Bronchial epithelial cell (primary cell): ENCODE results near the gene CAPZA1. TPM values are rescaled to one million over a fixed set of nuclear protein-coding genes. Genes with fewer than 3 reads are reported as not detected.

ENCODE experiments used
- DNase-seq: peaks from one replicate; pipeline ENCODE4 v3.0.0-alpha.2; 2010; ENCODE audit warnings: low read depth
- FAIRE-seq: peaks from 2 replicates; lab custom pipeline; 2011; peaks lifted over from hg19 to GRCh38; lab: Jason Lieb, UNC
- H3K27me3 ChIP-seq: 2 replicates; pipeline ENCODE4 v1.5.1; 2011; ENCODE audit warnings: low read length; ENCODE audit not compliant: control insufficient read depth, insufficient read depth
- H3K36me3 ChIP-seq: 2 replicates; pipeline ENCODE4 v1.5.1; 2011; ENCODE audit warnings: low read length; ENCODE audit not compliant: control insufficient read depth, insufficient read depth
- H3K4me3 ChIP-seq: 2 replicates; pipeline ENCODE4 v1.5.1; 2011; ENCODE audit warnings: mild to moderate bottlenecking, low read depth, low read length, control low read depth
- CTCF ChIP-seq: IDR thresholded peaks from 2 replicates; pipeline ENCODE4 v1.5.1; 2011; ENCODE audit warnings: mild to moderate bottlenecking, moderate library complexity, low read length, control low read depth, inconsistent platforms; ENCODE audit not compliant: insufficient read depth, severe bottlenecking
- total RNA-seq: library from RNA; depleted of rRNA; stranded (reverse); fragments of >200 nt; gene quantifications from 2 replicates; pipeline ENCODE4 v1.2.1, GENCODE V29; 2014

CAPZA1 gene
- total RNA-seq, 1 donor from 2014 or later = 265 TPM

GRCh38 chr1:112706505-112707220 lies 87.0 kb downstream of the CAPZA1 start, which contains the start of gene RHOC:
Gene RHOC (minus strand): TSS chr1:112707127. CDS start chr1:112703799, 3,328 bp downstream.
- H3K36me3 ChIP-seq = peaks cover 15% of the 10 kb centered on the region
- peak within 1 kb of the TSS; percentile 88 for H3K4me3 ChIP-seq
- DNase-seq = no peak
- no peaks in the 10 kb centered on the region for H3K27me3 ChIP-seq
- no peak for FAIRE-seq
- no peak for TF ChIP-seq CTCF

GRCh38 chr1:112707221-112708001 lies 87.8 kb downstream of the CAPZA1 start:
- Histone ChIP-seq H3K4me3 (peak overlapping the region; percentile 88), H3K36me3 (peaks cover 12% of the 10 kb centered on the region), H3K27me3 (no peaks in the 10 kb centered on the region)
- FAIRE-seq (no peak), DNase-seq (peak; percentile 74)
- TF ChIP-seq CTCF = peak; percentile 99

- Histone ChIP-seq H3K36me3 (peaks cover 7% of the 10 kb centered on the region), H3K27me3 (no peaks in the 10 kb centered on the region), H3K4me3 (no peak overlapping the region)
- no peak for TF ChIP-seq CTCF
- DNase-seq = no peak
- FAIRE-seq = no peak
Measured at GRCh38 chr1:112708002-112708448, 88.4 kb downstream of the CAPZA1 start.

GRCh38 chr1:112708489-112708888 lies 88.9 kb downstream of the CAPZA1 start:
- Histone ChIP-seq H3K4me3 (no peak overlapping the region), H3K36me3 (peaks cover 5% of the 10 kb centered on the region), H3K27me3 (no peaks in the 10 kb centered on the region)
- no peak for TF ChIP-seq CTCF
- FAIRE-seq = no peak
- no peak for DNase-seq

GRCh38 chr1:112710159-112710558 lies 90.5 kb downstream of the CAPZA1 start:
- H3K27me3 ChIP-seq = no peaks in the 10 kb centered on the region
- no peak for FAIRE-seq
- no peak for TF ChIP-seq CTCF

More at GRCh38 chr1:112710159-112710558, 90.5 kb downstream of the CAPZA1 start:
- Histone ChIP-seq H3K4me3 (no peak overlapping the region), H3K36me3 (peaks cover 2% of the 10 kb centered on the region)
- DNase-seq = no peak
